Fibroblast of lung (primary cell): ENCODE measurements around the gene CIB1. TPM values are rescaled to one million over a fixed set of nuclear protein-coding genes. Genes with fewer than 3 reads are reported as not detected.
A peak's percentile ranks its signal among the peaks of the same experiment; 100 is the strongest.

Experiments
- DNase-seq, 2 donors: peaks; one replicate each; pipeline versions ENCODE4 v3.0.0 to v3.0.0-alpha.2; 2010; ENCODE audit warnings: low read depth in 2 of 2
- H2AFZ ChIP-seq: 2 replicates; pipeline ENCODE4 v1.5.1; 2012; ENCODE audit warnings: low read length, control low read depth, inconsistent platforms
- H3K27ac ChIP-seq: 2 replicates; pipeline ENCODE4 v1.5.1; 2011; ENCODE audit warnings: low read length, control low read depth; ENCODE audit not compliant: insufficient read depth
- H3K27me3 ChIP-seq: 2 replicates; pipeline ENCODE4 v1.5.1; 2011; ENCODE audit warnings: mild to moderate bottlenecking, low read length; ENCODE audit not compliant: control insufficient read depth, insufficient read depth
- H3K36me3 ChIP-seq: 2 replicates; pipeline ENCODE4 v1.5.1; 2011; ENCODE audit warnings: low read length; ENCODE audit not compliant: control insufficient read depth, insufficient read depth
- H3K4me1 ChIP-seq: 2 replicates; pipeline ENCODE4 v1.5.1; 2011; ENCODE audit warnings: low read length; ENCODE audit not compliant: control insufficient read depth, insufficient read depth; ENCODE audit errors: extremely low read depth
- H3K4me2 ChIP-seq: 2 replicates; pipeline ENCODE4 v1.5.1; 2011; ENCODE audit warnings: low read length, control low read depth; ENCODE audit not compliant: insufficient read depth; ENCODE audit errors: extremely low read depth
- H3K4me3 ChIP-seq, 4 experiments: fragments of 200-600 bp in 1 of 4; sonication (generic) in 1 of 4; replicated peaks in 1 of 4; 2 replicates each; pipeline ENCODE4 v1.5.1; 2011 to 2016; ENCODE audit warnings: low read length in 4 of 4, low read depth in 3 of 4, mild to moderate bottlenecking in 3 of 4, control low read depth in 2 of 4, inconsistent platforms in 1 of 4, mixed read lengths in 1 of 4; ENCODE audit not compliant: insufficient read depth in 1 of 4; ENCODE audit errors: control extremely low read depth in 1 of 4
- H3K79me2 ChIP-seq: 2 replicates; pipeline ENCODE4 v1.5.1; 2012; ENCODE audit warnings: mild to moderate bottlenecking, low read length, inconsistent platforms; ENCODE audit not compliant: control insufficient read depth, insufficient read depth
- H3K9ac ChIP-seq: 2 replicates; pipeline ENCODE4 v1.5.1; 2011; ENCODE audit warnings: mild to moderate bottlenecking, low read length, control low read depth; ENCODE audit not compliant: insufficient read depth
- H3K9me3 ChIP-seq: 2 replicates; pipeline ENCODE4 v1.5.1; 2012; ENCODE audit warnings: low read depth, low read length; ENCODE audit not compliant: control insufficient read depth, insufficient read depth
- H4K20me1 ChIP-seq: 2 replicates; pipeline ENCODE4 v1.5.1; 2011; ENCODE audit warnings: low read length; ENCODE audit not compliant: control insufficient read depth, insufficient read depth; ENCODE audit errors: extremely low read depth
- CTCF ChIP-seq, 2 donors: IDR thresholded peaks in 1 of 2; conservative IDR thresholded peaks in 1 of 2; 1 replicate in 1 of 2; 2 replicates in 1 of 2; pipeline ENCODE4 v1.5.1; 2011 to 2012; ENCODE audit warnings: low read length in 2 of 2, control low read depth in 1 of 2, inconsistent platforms in 1 of 2, low read depth in 1 of 2, mild to moderate bottlenecking in 1 of 2
- EZH2 ChIP-seq: IDR thresholded peaks from 2 replicates; pipeline ENCODE4 v1.5.1; 2012; ENCODE audit warnings: low read length, control low read depth, mild to moderate bottlenecking; ENCODE audit errors: missing control alignments
- polyA plus RNA-seq, 2 donors: library from polyadenylated mRNA; depleted of rRNA in 1 of 2; stranded (reverse) in 1 of 2; unstranded in 1 of 2; fragments of >200 nt; gene quantifications; 2 replicates each; pipeline ENCODE4 v1.2.1, GENCODE V29; 2011 to 2012; ENCODE audit warnings: missing spikeins in 1 of 2
- total RNA-seq: library from RNA; depleted of rRNA; stranded (reverse); fragments of >200 nt; gene quantifications from 2 replicates; pipeline ENCODE4 v1.2.1, GENCODE V29; 2014

CIB1 gene
- total and polyA plus RNA-seq, 2 donors (not counting 1 experiment from before 2014, with no cell fraction given): 27.7 to 42.7 TPM

GRCh38 chr15:90194655-90195054 is 39.1 kb downstream of the CIB1 start:
- Histone ChIP-seq H3K4me3 (no peak overlapping the region), H4K20me1 (no peaks in the 10 kb centered on the region), H3K4me2 (no peak overlapping the region), H3K36me3 (no peaks in the 10 kb centered on the region), H3K4me1 (peaks cover 9% of the 10 kb centered on the region), H2AFZ (no peak overlapping the region), H3K27me3 (no peaks in the 10 kb centered on the region), H3K27ac (no peak overlapping the region), H3K9me3 (no peaks in the 10 kb centered on the region), H3K9ac (no peak overlapping the region), H3K79me2 (no peaks in the 10 kb centered on the region)
- no peak for TF ChIP-seq EZH2
- DNase-seq: no peak

DNA sequence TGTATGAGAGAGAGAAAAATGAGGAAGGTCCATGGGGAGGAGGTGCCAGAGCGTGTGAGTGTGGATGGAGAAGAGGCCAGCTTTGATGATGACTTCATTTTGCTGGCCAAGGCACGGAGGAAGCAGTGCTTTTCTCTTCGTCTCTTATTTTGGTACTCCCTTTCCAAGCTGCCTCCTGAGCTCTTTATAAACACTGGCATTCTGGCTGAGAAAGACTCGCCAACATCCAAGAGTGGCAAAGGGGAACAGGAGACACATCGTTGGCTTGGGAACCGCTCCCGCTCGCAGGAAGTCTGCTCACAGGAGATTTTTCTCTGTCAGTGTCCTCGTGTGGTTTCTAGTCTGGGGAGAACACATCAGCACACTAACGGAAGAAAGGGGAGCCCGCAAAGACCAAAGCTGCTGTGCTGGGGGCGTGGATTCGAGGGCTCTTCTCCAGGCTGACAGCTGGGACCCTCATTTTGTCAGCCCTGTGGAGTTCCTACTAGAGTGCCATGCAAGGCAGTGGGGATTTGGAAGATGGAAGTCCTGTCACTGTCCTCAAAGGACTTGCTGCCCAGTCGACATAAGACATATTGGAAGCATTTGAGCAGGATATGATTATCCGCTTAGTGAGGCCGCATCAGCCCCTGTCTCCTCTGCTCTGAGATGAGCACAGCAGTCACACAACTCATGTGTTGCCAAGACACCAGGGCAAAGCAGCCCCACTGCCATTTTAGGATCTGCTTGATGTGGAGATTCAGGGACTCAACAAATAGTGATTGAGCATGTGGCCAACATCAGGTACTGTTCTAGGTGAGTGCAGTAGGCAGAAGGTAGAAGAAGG is 40.6 kb downstream of the CIB1 start:
- Histone ChIP-seq H3K27ac (no peak overlapping the region), H3K9ac (no peak overlapping the region), H3K4me3 (no peak overlapping the region), H3K4me1 (peaks cover 9% of the 10 kb centered on the region), H3K27me3 (no peaks in the 10 kb centered on the region), H3K36me3 (no peaks in the 10 kb centered on the region), H4K20me1 (no peaks in the 10 kb centered on the region), H2AFZ (peak overlapping the region; percentile 81), H3K79me2 (no peaks in the 10 kb centered on the region), H3K9me3 (no peaks in the 10 kb centered on the region), H3K4me2 (peak overlapping the region; percentile 62)
- DNase-seq: peak; percentile 15 to 69
- TF ChIP-seq CTCF (conservative IDR thresholded peaks at IDR 0.05 in 1 of 2, IDR thresholded peaks at IDR 0.05 in 1 of 2; ENCODE audit: low read depth in 1 of 2, low read length in 2 of 2) (no peak), EZH2 (no peak)

GRCh38 chr15:90191794-90192509 is 41.8 kb downstream of the CIB1 start:
- no peaks in the 10 kb centered on the region for H3K36me3 ChIP-seq
- H3K79me2 ChIP-seq: no peaks in the 10 kb centered on the region

More at GRCh38 chr15:90191794-90192509, 41.8 kb downstream of the CIB1 start:
- TF ChIP-seq EZH2 (no peak), CTCF (conservative IDR thresholded peaks at IDR 0.05 in 1 of 2, IDR thresholded peaks at IDR 0.05 in 1 of 2; ENCODE audit: low read depth in 1 of 2, low read length in 2 of 2) (no peak)
- no peaks in the 10 kb centered on the region for H3K27me3 ChIP-seq
- no peak overlapping the region for H3K4me2 ChIP-seq
- H3K9me3 ChIP-seq: no peaks in the 10 kb centered on the region
- no peak overlapping the region for H3K9ac ChIP-seq
- no peak overlapping the region for H3K27ac ChIP-seq
- no peaks in the 10 kb centered on the region for H4K20me1 ChIP-seq
- DNase-seq: peak; percentile 29 to 65
- H3K4me1 ChIP-seq: peaks cover 9% of the 10 kb centered on the region
- H3K4me3 ChIP-seq: no peak overlapping the region
- H2AFZ ChIP-seq: no peak overlapping the region
